Measurements from ENCODE around the gene SDHC.

Gene SDHC

DNA sequence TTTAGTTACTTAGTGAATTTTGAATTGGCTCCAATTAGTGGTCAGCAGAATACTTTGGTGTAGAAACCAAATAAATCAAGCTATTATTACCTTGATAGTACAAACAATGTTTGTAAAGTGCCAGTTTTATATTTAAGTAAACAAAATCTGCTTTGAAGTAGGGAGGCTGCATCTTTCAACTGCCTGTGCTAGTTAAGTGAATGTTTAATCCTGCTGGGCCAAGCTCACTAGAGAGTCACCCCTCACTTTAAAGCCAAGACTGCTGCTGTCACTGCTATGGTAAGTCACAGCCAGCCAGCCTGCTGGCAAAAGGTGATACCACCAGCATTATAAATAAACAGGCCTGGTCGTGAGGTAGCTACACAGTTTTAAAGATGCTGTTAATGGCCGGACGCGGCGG, 63.8 kb downstream of the SDHC start:
- WGBS, 2 donors (ENCODE audit: extremely low coverage in 2 of 2, insufficient read length in 2 of 2, insufficient replicate concordance in 1 of 2): no CpG with 5 or more reads among the region's 5 CpGs
- Histone ChIP-seq H3K18ac (ENCODE audit: low read length) (no peak overlapping the region), H2AFZ (ENCODE audit: low read length) (no peak overlapping the region)

DNA sequence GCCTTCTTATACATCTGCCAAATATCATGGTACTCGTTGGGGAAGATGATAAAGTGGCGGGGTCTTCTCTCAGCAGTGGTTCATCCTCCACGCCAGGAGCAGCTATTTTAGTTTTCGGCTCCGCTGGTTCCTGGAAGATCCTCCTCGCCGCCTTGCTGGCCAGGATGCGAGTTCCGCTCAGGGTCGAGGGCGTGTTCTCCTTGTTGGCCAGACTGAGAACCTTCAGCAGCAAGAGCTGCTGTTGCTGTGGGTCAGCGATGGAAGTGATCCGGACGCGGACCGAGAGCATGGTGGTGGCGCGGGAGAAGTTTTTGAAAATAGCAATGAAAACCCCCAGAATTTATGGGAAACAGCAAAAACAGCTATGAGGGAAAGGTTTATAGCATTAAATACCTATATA, 64.9 kb downstream of the SDHC start:
- no peak overlapping the region for H3K4me2 ChIP-seq (ENCODE audit: insufficient read depth, low read length, poor library complexity, severe bottlenecking)
- no peak for DNase-seq (ENCODE audit: low spot score)

More for the DNA sequence above, 63.8 kb downstream of the SDHC start:
- Histone ChIP-seq H2BK120ac (ENCODE audit: low read depth, low read length) (no peak overlapping the region), H3K14ac (ENCODE audit: low read length) (no peak overlapping the region), H3K9me3 (replicated peaks in 1 of 2; ENCODE audit: control insufficient read depth in 2 of 2, insufficient read depth in 1 of 2, low read depth in 1 of 2, low read length in 2 of 2) (no peaks in the 10 kb centered on the region), H4K91ac (ENCODE audit: low read depth, low read length, poor library complexity) (no peak overlapping the region), H3K4me3 (ENCODE audit: low read length in 2 of 2) (no peak overlapping the region), H3K27me3 (ENCODE audit: control insufficient read depth in 3 of 3, insufficient read depth in 3 of 3, low read depth in 1 of 3, low read length in 3 of 3) (no peaks in the 10 kb centered on the region), H3K9ac (ENCODE audit: low read depth, low read length, poor library complexity) (no peak overlapping the region), H2BK15ac (ENCODE audit: low read length) (no peak overlapping the region), H2BK5ac (ENCODE audit: low read length) (no peak overlapping the region), H4K8ac (ENCODE audit: low read depth, low read length) (no peak overlapping the region), H3K36me3 (replicated peaks in 1 of 2; ENCODE audit: control insufficient read depth in 2 of 2, insufficient read depth in 2 of 2, low read length in 2 of 2) (no peaks in the 10 kb centered on the region), H3K27ac (replicated peaks; ENCODE audit: low read length) (no peak overlapping the region), H3K4me2 (ENCODE audit: insufficient read depth, low read length, poor library complexity, severe bottlenecking) (no peak overlapping the region), H3K4ac (ENCODE audit: low read length) (no peak overlapping the region), H3K79me1 (ENCODE audit: low read depth, low read length) (no peaks in the 10 kb centered on the region), H3K23ac (ENCODE audit: low read depth, low read length, poor library complexity) (no peak overlapping the region), H2BK12ac (ENCODE audit: low read length) (no peak overlapping the region), H2AK5ac (ENCODE audit: low read depth, low read length) (no peak overlapping the region), H3K4me1 (ENCODE audit: control insufficient read depth in 2 of 2, insufficient read depth in 1 of 2, low read depth in 1 of 2, low read length in 2 of 2) (no peaks in the 10 kb centered on the region)
- DNase-seq (ENCODE audit: low spot score): no peak

GRCh38 chr1:161381707-161382106, 67.5 kb downstream of the SDHC start:
- Histone ChIP-seq H3K27ac (replicated peaks; ENCODE audit: low read length) (no peak overlapping the region), H3K9ac (ENCODE audit: low read depth, low read length, poor library complexity) (no peak overlapping the region), H3K36me3 (replicated peaks in 1 of 2; ENCODE audit: control insufficient read depth in 2 of 2, insufficient read depth in 2 of 2, low read length in 2 of 2) (no peaks in the 10 kb centered on the region), H4K91ac (ENCODE audit: low read depth, low read length, poor library complexity) (no peak overlapping the region), H3K4me2 (ENCODE audit: insufficient read depth, low read length, poor library complexity, severe bottlenecking) (no peak overlapping the region), H2AK5ac (ENCODE audit: low read depth, low read length) (no peak overlapping the region), H3K27me3 (ENCODE audit: control insufficient read depth in 3 of 3, insufficient read depth in 3 of 3, low read depth in 1 of 3, low read length in 3 of 3) (no peaks in the 10 kb centered on the region), H3K4me3 (ENCODE audit: low read length in 2 of 2) (no peak overlapping the region), H2BK5ac (ENCODE audit: low read length) (no peak overlapping the region), H2BK120ac (ENCODE audit: low read depth, low read length) (no peak overlapping the region), H2BK12ac (ENCODE audit: low read length) (no peak overlapping the region), H3K79me1 (ENCODE audit: low read depth, low read length) (no peaks in the 10 kb centered on the region), H3K23ac (ENCODE audit: low read depth, low read length, poor library complexity) (no peak overlapping the region), H3K14ac (ENCODE audit: low read length) (no peak overlapping the region), H4K8ac (ENCODE audit: low read depth, low read length) (no peak overlapping the region), H3K18ac (ENCODE audit: low read length) (no peak overlapping the region), H3K9me3 (replicated peaks in 1 of 2; ENCODE audit: control insufficient read depth in 2 of 2, insufficient read depth in 1 of 2, low read depth in 1 of 2, low read length in 2 of 2) (no peaks in the 10 kb centered on the region), H2AFZ (ENCODE audit: low read length) (no peak overlapping the region), H3K4ac (ENCODE audit: low read length) (no peak overlapping the region), H3K4me1 (ENCODE audit: control insufficient read depth in 2 of 2, insufficient read depth in 1 of 2, low read depth in 1 of 2, low read length in 2 of 2) (no peaks in the 10 kb centered on the region), H2BK15ac (ENCODE audit: low read length) (no peak overlapping the region)
- no CpG with 5 or more reads among the region's 6 CpGs for WGBS, 2 donors (ENCODE audit: extremely low coverage in 2 of 2, insufficient read length in 2 of 2, insufficient replicate concordance in 1 of 2)
- DNase-seq (ENCODE audit: low spot score): no peak

More for the DNA sequence above, 64.9 kb downstream of the SDHC start:
- Histone ChIP-seq H3K18ac (ENCODE audit: low read length) (no peak overlapping the region), H4K8ac (ENCODE audit: low read depth, low read length) (peak overlapping the region; percentile 65), H3K4me1 (ENCODE audit: control insufficient read depth in 2 of 2, insufficient read depth in 1 of 2, low read depth in 1 of 2, low read length in 2 of 2) (no peaks in the 10 kb centered on the region), H2BK12ac (ENCODE audit: low read length) (no peak overlapping the region), H3K27me3 (ENCODE audit: control insufficient read depth in 3 of 3, insufficient read depth in 3 of 3, low read depth in 1 of 3, low read length in 3 of 3) (no peaks in the 10 kb centered on the region), H2AFZ (ENCODE audit: low read length) (no peak overlapping the region), H2AK5ac (ENCODE audit: low read depth, low read length) (no peak overlapping the region), H3K14ac (ENCODE audit: low read length) (no peak overlapping the region), H3K27ac (replicated peaks; ENCODE audit: low read length) (no peak overlapping the region), H2BK5ac (ENCODE audit: low read length) (no peak overlapping the region), H3K9me3 (replicated peaks in 1 of 2; ENCODE audit: control insufficient read depth in 2 of 2, insufficient read depth in 1 of 2, low read depth in 1 of 2, low read length in 2 of 2) (no peaks in the 10 kb centered on the region), H3K9ac (ENCODE audit: low read depth, low read length, poor library complexity) (no peak overlapping the region), H4K91ac (ENCODE audit: low read depth, low read length, poor library complexity) (no peak overlapping the region), H2BK15ac (ENCODE audit: low read length) (no peak overlapping the region), H3K36me3 (replicated peaks in 1 of 2; ENCODE audit: control insufficient read depth in 2 of 2, insufficient read depth in 2 of 2, low read length in 2 of 2) (no peaks in the 10 kb centered on the region), H3K79me1 (ENCODE audit: low read depth, low read length) (no peaks in the 10 kb centered on the region), H3K4ac (ENCODE audit: low read length) (no peak overlapping the region), H3K4me3 (ENCODE audit: low read length in 2 of 2) (no peak overlapping the region), H2BK120ac (ENCODE audit: low read depth, low read length) (no peak overlapping the region), H3K23ac (ENCODE audit: low read depth, low read length, poor library complexity) (peak overlapping the region; percentile 91)
- WGBS, 2 donors (ENCODE audit: extremely low coverage in 2 of 2, insufficient read length in 2 of 2, insufficient replicate concordance in 1 of 2): no CpG with 5 or more reads among the region's 18 CpGs

DNA sequence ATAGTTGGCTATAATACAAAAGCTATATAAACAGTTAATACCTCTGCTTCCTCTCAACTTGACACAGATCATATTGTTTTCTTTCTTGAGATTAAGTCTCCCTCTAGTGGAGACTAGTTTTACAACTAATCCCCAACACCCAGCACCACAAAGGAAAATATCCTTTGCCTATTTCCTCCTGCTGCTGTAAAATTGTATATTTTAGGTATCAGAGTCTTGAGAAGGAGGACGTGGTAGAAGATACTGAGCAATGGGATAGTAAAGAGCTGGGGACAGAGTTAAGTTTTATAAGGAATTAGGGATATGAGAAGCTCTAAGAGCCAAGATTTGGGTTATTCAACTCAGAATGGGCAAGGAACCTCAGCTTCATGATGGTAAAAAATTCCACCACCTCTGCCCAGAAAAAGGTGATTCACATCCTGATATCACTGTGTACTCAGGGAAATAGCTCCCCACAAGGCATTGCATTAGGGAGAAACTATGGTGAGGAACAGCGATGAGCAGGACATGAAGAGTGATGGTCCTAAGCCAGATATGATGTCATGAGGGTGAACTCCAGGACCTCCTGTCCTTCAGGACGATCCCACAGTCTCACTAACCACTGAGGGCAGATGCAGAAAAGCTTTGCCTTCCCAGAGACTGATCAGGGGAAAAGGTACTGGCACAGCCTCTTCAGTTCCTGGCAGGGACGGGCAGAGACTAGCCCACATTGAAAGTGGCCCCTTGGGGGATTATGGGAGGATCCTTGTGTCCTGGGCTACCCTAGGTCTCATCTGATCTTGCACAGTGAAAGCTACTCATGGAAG, 68.2 kb downstream of the SDHC start:
- H3K36me3 ChIP-seq (replicated peaks in 1 of 2; ENCODE audit: control insufficient read depth in 2 of 2, insufficient read depth in 2 of 2, low read length in 2 of 2): no peaks in the 10 kb centered on the region
- no peak overlapping the region for H3K9ac ChIP-seq (ENCODE audit: low read depth, low read length, poor library complexity)
- H2BK5ac ChIP-seq (ENCODE audit: low read length): no peak overlapping the region
- no peak overlapping the region for H2BK120ac ChIP-seq (ENCODE audit: low read depth, low read length)
- no peak overlapping the region for H2BK15ac ChIP-seq (ENCODE audit: low read length)
- H3K14ac ChIP-seq (ENCODE audit: low read length): no peak overlapping the region
- H3K4me2 ChIP-seq (ENCODE audit: insufficient read depth, low read length, poor library complexity, severe bottlenecking): no peak overlapping the region
- no peaks in the 10 kb centered on the region for H3K27me3 ChIP-seq (ENCODE audit: control insufficient read depth in 3 of 3, insufficient read depth in 3 of 3, low read depth in 1 of 3, low read length in 3 of 3)
- DNase-seq (ENCODE audit: low spot score): peak; percentile 29
- peak overlapping the region; percentile 69 for H2AFZ ChIP-seq (ENCODE audit: low read length)
- H4K91ac ChIP-seq (ENCODE audit: low read depth, low read length, poor library complexity): no peak overlapping the region
- no peak overlapping the region for H4K8ac ChIP-seq (ENCODE audit: low read depth, low read length)
- no CpG with 5 or more reads among the region's 4 CpGs for WGBS, 2 donors (ENCODE audit: extremely low coverage in 2 of 2, insufficient read length in 2 of 2, insufficient replicate concordance in 1 of 2)
- H2BK12ac ChIP-seq (ENCODE audit: low read length): no peak overlapping the region
- no peaks in the 10 kb centered on the region for H3K4me1 ChIP-seq (ENCODE audit: control insufficient read depth in 2 of 2, insufficient read depth in 1 of 2, low read depth in 1 of 2, low read length in 2 of 2)
- H3K9me3 ChIP-seq (replicated peaks in 1 of 2; ENCODE audit: control insufficient read depth in 2 of 2, insufficient read depth in 1 of 2, low read depth in 1 of 2, low read length in 2 of 2): no peaks in the 10 kb centered on the region
- no peak overlapping the region for H3K27ac ChIP-seq (replicated peaks; ENCODE audit: low read length)
- no peak overlapping the region for H3K23ac ChIP-seq (ENCODE audit: low read depth, low read length, poor library complexity)
- H3K79me1 ChIP-seq (ENCODE audit: low read depth, low read length): no peaks in the 10 kb centered on the region
- H3K18ac ChIP-seq (ENCODE audit: low read length): no peak overlapping the region
- H2AK5ac ChIP-seq (ENCODE audit: low read depth, low read length): no peak overlapping the region
- H3K4me3 ChIP-seq (ENCODE audit: low read length in 2 of 2): no peak overlapping the region
- no peak overlapping the region for H3K4ac ChIP-seq (ENCODE audit: low read length)
